Fibroblast of skin of back (primary cell): Measurements from ENCODE around the gene ZNF501. TPM values are rescaled to one million over a fixed set of nuclear protein-coding genes. Genes with fewer than 3 reads are reported as not detected.

Experiments
- DNase-seq: peaks from one replicate; pipeline ENCODE4 v3.0.0-alpha.2; 2013
- polyA plus RNA-seq, 2 experiments: library from polyadenylated mRNA; unstranded; fragments of 120-200 nt; gene quantifications; one replicate each; pipeline ENCODE4 v1.2.1, GENCODE V29; 2013; ENCODE audit not compliant: insufficient read length in 2 of 2

The ZNF501 gene
- 2.1 TPM for polyA plus RNA-seq (2013, experiment 1 of 2; ENCODE audit: insufficient read length)
- 2.1 TPM for polyA plus RNA-seq (2013, experiment 2 of 2; ENCODE audit: insufficient read length)

DNA sequence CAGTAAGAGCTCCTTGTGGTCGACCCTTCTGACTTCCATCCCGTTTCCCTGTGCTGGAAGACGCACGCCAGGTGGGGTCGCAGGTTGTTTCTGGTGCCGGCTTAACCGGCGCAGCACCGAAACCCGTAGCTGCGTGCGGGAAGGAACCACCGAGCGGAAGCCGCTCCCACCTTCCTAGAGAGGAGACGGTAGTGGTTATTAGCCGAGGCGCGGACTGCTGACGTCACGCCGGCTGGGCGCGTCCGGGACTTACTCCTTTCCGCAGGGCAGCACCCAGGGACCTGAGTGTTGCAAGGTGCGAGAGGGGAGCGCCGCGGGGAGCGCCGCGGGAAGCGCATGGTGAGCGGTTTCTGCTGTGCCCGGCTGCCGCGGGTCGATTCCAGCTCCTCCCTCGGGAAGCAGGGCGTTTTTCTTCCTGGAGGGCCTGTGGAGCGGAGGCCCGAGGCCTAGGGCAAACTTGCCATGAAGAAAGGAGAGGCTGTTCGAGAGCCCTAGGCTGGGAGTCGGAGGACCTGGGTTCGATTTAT, at the start of gene ZNF501:
ZNF501 (plus strand) TSS at position 252 of the 527 bp plus-strand sequence. CDS start 4,787 bp downstream, outside the sequence.
- peak; percentile 87 for DNase-seq

- no peak for DNase-seq
Observed at GRCh38 chr3:44680921-44681455, 48.4 kb upstream of the ZNF501 start.

DNA sequence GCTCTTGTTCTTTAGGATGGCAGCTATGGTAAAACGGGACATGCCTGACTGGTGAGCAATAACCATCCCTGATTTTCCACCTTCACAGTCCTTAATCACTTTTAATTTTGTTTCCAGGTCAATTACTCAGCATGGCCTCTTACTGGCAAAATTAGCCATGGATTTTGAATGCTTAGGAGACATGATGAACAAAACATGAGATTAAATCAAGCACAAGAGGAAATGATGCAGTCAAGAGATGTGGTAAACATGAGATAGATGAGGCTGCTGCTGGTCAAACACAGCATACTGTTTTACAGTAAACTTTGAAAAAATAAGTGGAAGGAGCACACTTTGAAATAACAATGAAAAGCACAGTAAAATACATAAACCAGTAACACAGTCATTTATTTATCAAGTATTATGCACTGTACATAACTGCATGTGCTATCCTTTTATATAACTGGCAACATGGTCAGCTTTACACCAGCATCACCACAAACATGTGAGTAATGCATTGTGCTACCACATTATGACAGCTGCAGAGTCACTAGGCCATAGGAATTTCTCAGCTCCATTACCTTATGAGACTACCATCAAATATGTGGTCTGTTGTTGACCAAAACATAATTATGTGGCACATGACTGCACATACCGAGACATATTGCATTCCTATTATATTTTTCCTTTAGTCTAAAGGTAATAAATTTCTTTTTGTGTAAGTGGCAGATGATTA, 47.1 kb upstream of the ZNF501 start:
- DNase-seq: no peak

- peak; percentile 85 for DNase-seq
Observed at GRCh38 chr3:44685128-44685800, 44.2 kb upstream of the ZNF501 start.

GRCh38 chr3:44687898-44688297, 41.5 kb upstream of the ZNF501 start:
- DNase-seq: no peak

DNA sequence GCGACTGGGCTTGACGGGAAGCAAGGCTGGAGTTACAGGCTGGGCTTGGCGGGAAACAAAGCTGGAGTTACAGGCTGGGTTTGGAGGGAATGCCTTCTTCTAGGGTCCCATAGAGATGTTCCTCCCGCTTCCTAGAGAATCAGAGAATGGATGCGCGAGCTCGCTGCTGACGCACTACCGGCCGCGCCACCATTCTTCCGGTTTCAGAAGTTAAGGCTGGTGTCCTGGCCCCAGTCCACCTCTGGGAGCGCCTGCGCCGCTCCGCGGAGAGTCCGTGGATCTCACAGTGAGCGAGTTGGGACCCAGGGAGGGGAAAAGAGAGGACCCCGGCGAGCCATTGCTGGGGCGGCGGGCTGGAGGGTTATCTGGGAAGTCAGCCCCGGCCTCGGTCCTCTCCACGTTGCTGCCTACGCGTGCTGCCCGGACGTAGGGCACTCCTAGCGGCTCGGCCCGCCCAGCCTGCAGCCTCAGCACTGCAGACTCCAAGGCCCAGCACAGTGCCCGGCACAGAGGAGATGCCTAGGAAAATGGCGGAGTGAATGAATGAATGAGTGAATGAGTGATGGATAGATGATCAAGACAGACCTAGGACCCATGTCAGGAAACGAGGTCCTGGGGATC, 16.9 kb upstream of the ZNF501 start, which contains the start of gene ZNF502:
ZNF502 (plus strand) TSS at position 206 of the 621 bp plus-strand sequence. CDS start 7,602 bp downstream, outside the sequence.
- DNase-seq: peak; percentile 89

- peak; percentile 9 for DNase-seq
Observed at GRCh38 chr3:44721231-44722102, 8.0 kb upstream of the ZNF501 start.

DNA sequence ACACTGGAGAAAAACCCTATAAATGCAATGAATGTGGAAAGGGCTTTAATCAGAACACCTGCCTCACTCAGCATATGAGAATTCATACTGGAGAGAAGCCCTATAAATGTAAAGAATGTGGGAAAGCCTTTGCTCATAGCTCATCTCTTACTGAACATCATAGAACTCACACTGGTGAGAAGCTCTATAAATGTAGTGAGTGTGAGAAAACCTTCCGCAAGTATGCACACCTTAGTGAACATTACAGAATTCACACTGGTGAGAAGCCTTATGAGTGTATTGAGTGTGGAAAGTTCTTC, 7.4 kb upstream of the ZNF501 start:
- no peak for DNase-seq

GRCh38 chr3:44734646-44735168, 5.3 kb downstream of the ZNF501 start:
- DNase-seq: no peak

DNA sequence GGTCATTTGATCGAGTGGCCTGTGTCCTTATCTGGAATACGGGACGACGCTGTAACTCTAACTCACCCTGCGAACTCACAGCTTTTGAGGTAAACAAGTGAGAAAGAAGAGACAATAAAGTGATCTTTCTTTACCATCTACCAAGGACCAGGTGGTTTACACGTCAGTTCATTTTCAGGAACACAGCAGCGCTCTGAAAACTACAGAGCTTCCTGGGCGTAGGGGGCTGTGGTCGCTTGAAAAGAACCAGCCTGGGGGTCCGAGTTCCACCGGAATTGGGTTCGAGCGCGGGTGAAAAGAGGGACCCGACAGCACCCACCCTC, 31.6 kb downstream of the ZNF501 start:
- no peak for DNase-seq

DNA sequence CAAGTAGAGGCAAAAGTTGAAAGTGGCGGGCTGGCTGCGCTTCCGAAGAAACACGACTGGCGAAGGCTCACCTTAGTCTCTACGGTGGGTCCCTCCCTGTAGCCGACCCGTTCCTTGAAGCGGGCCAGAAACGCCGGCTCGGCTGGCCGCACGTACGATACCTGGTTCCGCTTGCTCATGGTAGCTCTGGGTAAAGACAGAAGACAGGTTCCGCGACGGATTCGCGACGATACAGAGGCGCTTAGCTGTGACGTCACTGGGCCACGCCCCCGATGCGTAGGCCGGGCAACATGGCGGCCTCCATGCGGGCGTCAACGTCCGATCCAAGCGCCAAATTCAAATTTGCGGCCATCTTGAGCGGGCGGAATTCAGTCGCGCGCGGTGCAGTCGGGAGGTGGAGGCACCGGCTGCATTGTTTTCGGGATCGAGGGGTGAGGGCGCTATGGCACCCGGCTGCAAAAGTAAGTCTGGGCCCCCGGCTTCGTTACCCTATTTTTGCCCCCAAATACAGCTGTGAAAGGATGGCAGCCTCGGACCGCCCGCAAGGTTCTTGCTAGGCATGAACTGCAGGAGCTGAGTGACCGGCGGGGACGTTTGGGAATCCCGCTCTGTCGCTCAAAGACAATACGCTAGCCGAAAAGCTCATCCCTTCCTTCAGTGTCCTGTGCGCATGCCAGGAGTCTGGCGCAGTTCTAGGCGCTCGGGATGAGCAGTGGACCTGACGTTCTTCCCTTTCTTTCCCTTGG, 32.2 kb downstream of the ZNF501 start, which contains the start of the genes KIAA1143 and KIF15:
KIAA1143 (minus strand) TSS at position 196 of the 746 bp plus-strand sequence; CDS start at position 179, 17 bp downstream.
KIF15 (plus strand) TSS at position 371 of the 746 bp plus-strand sequence; CDS start at position 443, 72 bp downstream.
- peak; percentile 94 for DNase-seq

DNA sequence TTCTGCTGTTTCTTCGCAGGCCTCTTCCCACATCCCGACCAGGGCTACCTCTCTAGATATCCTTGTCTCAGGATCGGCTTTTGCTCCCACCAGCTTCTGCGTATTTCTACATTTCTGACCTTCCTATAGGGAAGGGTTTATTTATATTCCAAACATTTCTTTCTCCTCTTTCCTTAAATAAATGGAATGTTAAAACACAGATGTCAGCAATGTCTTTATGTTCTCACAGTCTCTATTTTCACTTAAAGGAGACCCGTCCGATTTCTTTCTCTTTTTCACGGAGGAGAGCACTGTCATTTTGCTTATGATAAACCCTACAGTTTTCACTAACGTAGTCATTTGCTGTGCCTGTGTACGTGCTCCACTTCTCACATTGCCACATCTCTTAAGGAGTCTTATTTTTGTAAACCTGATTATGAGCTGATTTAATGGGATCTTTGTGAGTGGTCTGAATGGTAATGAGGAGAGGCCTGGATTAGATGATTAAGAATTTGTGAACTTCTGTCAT, 32.8 kb downstream of the ZNF501 start:
- DNase-seq: no peak

DNA sequence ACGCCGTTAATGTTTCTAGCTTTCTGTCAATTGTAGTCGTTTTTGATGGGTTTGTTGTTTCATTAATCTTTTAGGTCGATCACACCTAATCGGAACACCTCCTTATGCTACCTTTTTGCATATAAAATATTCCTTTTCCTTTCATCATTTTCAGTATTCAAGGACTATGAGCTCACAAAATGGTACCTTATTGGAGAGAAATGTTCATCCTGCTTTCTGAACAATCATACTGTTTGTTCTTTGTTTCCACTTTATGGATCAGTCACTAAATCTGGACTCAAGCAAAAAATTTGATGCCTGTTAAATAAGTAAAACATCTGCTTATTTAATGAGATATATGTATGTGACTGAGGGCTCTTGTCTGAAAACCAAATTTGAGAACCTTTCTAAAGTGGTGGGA, 33.3 kb downstream of the ZNF501 start:
- no peak for DNase-seq

GRCh38 chr3:44764248-44764647, 34.8 kb downstream of the ZNF501 start:
- no peak for DNase-seq

- DNase-seq: no peak
Observed at GRCh38 chr3:44771424-44772098, 42.1 kb downstream of the ZNF501 start.

- no peak for DNase-seq
Observed at GRCh38 chr3:44772099-44772442, 42.6 kb downstream of the ZNF501 start.

DNA sequence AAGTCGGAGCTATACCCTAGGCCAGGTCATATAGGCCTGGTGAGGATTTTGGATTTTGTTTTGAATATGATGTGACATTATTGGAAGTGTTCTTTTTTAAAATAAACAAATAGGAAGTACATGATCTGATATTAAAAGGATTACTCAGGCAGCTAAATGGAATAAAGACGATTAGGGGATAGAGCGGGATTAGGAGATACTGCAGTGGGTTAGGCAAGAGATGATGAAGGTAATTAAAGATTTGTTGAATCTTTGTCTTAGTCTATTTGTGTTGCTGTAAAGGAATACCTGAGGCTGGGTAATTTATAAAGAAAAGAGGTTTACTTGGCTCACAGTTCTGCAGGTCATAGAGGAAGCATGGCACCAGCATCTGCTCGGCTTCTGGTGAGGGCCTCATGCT, 53.5 kb downstream of the ZNF501 start:
- DNase-seq: no peak
